ENCODE results near the gene DEXI.
"Not testable (repeated sequence)": the region's sequence is repeated elsewhere in the genome, so short reads cannot be mapped to it uniquely, and the experiment has no call there.

The DEXI gene

GRCh38 chr16:10940501-10941079 is 1.7 kb downstream of the DEXI start:
- no peak for FAIRE-seq

- FAIRE-seq: no peak
These were observed 2.5 kb downstream of the DEXI start for GRCh38 chr16:10939649-10940234.

- no peak for FAIRE-seq
These were observed 3.2 kb downstream of the DEXI start for GRCh38 chr16:10938796-10939648.

- FAIRE-seq: no peak
These were observed 3.9 kb downstream of the DEXI start for GRCh38 chr16:10938321-10938720.

DNA sequence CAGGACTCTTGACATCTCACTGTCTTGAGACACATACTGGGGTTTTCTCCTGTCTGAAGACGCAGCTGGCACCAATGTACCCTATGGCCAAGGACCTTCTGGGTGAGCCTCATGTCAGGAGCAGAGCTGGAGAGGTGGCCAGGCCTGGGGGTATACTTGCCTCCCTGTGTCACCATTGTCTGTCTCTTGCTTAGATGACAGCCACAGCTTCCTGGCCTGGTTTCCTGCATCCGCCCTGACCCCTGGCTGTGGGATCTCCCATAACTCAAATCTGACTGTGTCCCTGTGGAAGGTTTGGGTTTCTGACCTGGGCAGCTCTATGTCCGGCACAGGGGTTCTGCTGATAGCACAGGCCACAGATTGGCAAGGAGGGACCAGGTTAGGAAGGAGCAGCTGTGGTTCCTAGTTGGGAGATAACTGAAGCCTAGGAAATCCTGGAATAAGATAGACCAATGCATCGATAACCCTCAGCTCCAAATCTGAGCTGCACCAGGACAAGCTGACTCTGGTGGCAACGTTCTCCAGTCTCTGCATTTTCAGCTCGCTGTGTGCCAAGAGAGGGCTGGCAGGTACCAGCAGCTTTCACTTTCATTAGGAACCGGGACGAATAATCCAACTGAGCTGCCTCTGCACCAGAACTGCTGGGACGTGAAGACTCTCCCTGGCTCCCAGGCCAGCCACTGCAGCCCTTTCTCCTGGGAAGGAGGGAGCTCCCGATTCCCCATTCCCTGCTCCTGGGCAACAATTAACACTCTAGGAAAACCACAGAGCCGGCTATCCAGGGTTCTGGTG is 5.0 kb downstream of the DEXI start:
- no peak for FAIRE-seq

GRCh38 chr16:10936272-10936984 is 5.8 kb downstream of the DEXI start:
- FAIRE-seq: no peak

DNA sequence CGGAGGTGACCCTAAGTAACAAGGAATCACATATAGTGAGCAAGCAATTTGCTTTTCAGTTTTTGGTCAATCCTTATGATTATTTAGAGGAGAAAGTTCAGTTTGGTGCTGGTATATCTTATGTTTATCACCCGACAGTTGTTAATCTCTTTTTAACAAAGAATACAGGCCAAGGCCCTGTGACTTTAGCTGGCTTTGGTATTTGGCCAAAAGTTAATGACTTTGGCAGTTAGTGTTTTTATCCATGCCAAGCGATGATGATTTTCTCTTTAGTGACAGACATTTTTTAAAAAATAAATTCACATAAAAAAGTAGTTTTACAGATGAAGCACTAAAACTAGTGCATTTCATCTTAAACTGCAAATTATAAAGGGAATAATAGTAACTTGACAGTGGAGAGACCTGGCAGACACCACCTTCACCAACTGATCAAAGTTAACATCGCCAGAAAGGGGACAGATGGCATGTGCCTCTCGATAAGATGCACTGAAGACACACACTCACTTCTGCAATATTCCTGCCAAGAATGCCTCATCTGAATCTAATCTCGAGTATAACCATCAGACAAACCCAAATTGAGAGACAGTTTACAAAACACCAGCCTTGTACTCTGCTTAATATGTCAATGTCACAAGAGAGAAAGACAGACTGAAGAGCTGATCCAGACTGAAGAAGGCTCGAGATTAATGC is 6.9 kb downstream of the DEXI start:
- no peak for FAIRE-seq

DNA sequence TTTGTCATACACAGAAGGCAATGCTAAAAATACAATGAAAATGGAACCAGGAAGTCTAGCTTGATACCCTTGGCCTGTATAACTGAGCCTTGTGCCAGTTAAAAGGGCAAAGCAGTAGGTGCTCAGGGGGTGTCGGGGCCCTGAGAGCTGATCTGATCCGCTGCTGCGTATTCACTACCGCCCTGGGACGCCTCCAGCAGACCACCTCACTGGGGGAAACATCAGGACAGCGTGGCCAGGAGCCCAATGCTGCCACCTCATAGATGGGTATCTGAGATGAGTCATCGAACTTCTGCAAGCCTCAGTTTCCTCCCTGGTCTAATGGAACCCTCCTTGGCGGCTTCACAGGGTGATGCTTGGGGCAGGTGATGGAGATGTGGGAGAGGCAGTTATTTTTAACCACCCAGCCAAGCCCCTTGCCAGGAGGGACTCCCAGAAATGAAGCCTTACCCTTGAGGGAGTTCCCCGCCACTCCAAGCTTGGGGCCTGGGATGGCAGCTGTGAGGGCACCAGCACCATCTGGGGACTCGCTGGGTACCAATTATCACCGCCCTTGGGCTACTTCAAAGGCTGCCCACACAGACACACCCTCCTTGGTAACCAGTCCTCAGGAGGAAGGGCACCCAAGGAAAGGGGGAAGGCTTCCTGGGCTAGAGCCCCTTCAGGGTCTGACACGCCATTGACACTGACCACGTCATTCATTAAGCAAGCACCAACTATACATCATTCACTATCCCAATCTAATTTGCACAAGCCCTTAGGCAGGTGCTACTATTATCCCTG is 7.8 kb downstream of the DEXI start:
- no peak for FAIRE-seq

- FAIRE-seq: no peak
These were observed 8.4 kb downstream of the DEXI start for GRCh38 chr16:10933865-10934264.

- no peak for FAIRE-seq
These were observed 9.1 kb downstream of the DEXI start for GRCh38 chr16:10932959-10933710.

DNA sequence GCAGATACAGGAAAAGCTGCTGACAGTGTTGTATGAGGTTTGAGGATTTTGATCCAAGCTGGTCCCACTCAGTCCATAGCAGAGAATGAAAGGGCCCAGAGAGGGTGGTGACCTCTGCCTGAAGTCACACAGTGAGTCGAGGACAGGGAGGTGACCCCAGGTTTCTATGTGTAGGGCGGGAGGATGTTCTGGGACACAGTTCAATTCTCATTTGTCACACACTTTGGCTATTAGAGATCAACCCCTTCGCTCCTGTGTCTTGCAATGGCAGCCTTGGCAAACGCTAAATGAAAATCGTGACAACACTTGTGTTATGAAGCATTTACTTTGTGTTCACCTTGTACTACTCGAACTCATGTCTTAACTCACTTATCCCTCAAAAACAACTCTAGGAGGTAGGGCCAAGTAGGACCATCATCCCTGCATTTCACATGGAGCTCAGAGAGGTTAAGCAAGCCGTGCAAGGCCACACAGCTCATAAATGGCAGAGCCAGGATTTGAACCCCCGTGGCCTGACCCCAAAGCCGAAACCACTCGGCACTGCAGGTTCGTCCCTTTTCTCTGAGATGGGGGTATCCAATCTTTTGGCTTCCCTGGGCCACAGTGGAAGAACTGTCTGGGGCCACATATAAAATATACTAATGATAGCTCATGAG is 10.2 kb downstream of the DEXI start:
- FAIRE-seq: no peak

DNA sequence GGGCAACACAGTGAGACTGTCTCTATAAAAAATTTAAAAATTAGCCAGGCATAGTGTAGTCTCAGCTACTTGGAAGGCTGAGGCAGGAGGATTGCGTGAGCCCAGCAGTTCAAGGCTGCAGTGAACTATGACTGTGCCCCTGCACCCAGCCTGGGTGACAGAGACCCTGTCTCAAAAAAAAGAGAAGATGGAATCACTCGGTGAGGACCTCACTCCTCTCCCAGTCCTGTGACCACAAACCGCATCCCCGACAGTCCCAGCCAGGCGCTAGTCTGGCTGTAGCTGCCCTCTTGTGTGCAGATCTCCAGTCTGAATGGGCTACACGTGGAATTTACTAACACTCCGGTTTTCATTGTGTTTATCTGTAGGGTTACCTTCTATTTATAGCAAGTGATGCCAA is 11.1 kb downstream of the DEXI start:
- no peak for FAIRE-seq

DNA sequence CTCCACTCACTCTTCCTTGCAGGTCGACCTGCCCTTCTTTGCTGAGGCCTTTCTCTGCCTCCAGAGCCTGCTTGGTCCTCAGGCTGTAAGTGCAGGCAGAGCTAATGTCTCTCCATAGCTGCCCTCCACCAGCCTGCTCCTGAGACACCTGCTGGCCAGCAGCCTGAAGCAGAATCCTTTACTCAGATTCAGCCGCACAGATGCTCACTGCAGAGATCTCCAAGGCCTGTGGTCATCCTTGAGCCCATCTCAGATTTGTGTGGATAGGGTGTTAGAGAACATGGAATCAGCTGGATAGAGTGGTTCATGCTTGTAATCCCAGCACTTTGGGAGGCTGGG is 11.5 kb downstream of the DEXI start:
- no peak for FAIRE-seq

DNA sequence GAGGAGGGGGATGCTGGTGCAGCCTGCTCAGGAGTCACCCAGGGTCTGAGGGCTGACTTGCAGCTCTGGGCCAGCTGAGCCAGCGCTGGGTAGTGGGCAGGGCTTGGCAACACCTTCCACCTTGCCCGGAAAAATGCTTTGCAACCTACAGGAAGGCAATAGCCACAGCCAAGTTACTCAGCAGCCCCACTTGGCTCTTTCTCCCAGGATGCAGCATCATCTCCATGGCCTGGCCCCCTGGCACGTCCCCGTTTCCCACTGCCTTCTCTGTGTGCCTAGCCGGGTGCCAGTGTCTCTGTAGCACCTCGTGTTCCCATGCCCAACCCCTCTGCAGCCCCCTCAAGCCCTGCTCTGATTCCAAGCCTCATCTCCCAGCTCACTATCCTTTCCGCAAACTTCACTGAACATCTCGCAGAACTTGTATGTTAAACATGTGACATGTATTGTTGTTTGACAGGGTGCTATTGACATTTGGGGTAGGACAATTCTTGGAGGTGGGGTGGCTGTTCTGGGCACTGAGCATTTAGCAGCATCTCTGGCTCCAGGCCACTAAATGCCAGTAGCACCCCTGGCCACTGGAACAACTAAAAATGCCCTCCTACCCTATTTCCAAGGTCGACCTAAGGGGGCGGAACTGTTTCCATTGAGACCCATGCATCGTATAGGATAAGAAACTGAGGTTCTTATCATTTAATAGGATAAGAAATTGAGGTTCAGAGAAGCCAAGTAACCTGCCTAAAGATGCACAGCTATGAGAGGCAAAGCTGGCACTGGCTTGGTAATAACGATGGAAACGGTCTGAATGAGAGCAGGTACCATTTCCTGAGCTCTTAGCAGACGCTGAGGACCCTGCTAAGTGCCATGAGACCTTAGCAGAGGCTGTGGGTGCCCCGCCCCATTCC is 12.2 kb downstream of the DEXI start:
- no peak for FAIRE-seq

GRCh38 chr16:10929097-10929496 is 13.2 kb downstream of the DEXI start:
- not testable (repeated sequence) for FAIRE-seq

GRCh38 chr16:10927497-10928112 is 14.7 kb downstream of the DEXI start:
- FAIRE-seq: no peak

- FAIRE-seq: no peak
These were observed 15.4 kb downstream of the DEXI start for GRCh38 chr16:10926867-10927266.

DNA sequence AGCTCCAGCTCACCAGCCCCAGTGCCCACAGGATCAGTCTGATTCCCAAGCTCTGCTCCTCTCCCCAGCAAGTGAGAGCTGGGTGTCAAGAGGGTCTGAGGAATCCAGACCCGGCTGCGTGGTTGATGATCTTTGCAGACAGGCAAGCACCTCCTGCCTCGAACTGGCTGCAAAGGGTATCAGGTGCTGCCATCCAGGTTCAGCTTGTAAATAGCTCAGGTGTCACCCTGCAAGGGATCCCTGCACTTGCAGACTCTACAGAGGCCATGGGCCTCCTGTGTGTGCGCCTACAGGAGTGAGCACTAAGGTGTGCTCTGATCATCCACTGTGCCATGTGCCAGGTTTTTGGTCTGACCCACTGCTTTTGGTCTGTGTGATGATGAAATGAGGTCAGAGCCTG is 16.2 kb downstream of the DEXI start:
- no peak for FAIRE-seq

DNA sequence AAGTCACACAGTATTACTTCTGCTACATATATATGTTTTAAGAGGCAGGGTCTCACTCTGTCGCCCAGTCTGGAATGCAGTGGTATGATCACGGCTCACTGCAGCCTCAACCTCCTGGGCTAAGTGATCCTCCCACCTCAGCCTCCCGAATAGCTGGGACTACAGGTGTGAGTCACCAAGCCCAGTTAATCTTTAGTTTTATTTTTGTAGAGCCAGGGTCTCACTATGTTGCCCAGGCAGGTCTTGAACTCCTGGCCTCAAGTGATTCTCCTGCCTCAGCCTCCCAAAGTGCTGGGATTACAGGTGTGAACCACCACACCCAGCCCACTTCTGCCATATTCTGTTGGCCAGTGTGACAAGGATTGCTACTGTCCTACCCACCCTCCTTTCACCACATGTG is 17.0 kb downstream of the DEXI start:
- FAIRE-seq: not testable (repeated sequence)

Measured in islet of Langerhans (tissue), 1 donor.